GM12878 (cell line): ENCODE data around the gene MSI2. TPM values are rescaled to one million over a fixed set of nuclear protein-coding genes. Genes with fewer than 3 reads are reported as not detected.

Experiments used
- ATAC-seq: fragments of 200-7000 bp; cut with Tn5 transposase; 3 replicates; pipeline ENCODE4 v1.9.1; 2020; ENCODE audit warnings: mild to moderate bottlenecking, moderate library complexity
- BruUV-seq: library from RNA; stranded (reverse); fragments of 400-500 nt; replicated peaks from 2 replicates; lab custom pipeline; 2021; lab: Mats Ljungman, UMichigan
- CTCF ChIA-PET: fragments of 300-600 bp; sonication (Branson Sonifier 250); formaldehyde crosslinking; extraction: SDS; loops from one replicate; lab custom pipeline; 2021; ENCODE audit warnings: inconsistent platforms; lab: Yijun Ruan, JAX
- POLR2A ChIA-PET: fragments of 350-600 bp; formaldehyde crosslinking; extraction: SDS; loops from one replicate; lab custom pipeline; 2021; ENCODE audit warnings: inconsistent platforms; lab: Charles Lee
- RAD21 ChIA-PET: fragments of 300-600 bp; sonication (Branson Sonifier 250); formaldehyde crosslinking; loops from one replicate; lab custom pipeline; 2023; ENCODE audit warnings: antibody characterized with exemption; ENCODE audit not compliant: unreplicated experiment; lab: Charles Lee
- SMC1A ChIA-PET: fragments of 300-600 bp; sonication (Branson Sonifier 250); formaldehyde crosslinking; loops from one replicate; lab custom pipeline; 2023; ENCODE audit not compliant: unreplicated experiment, uncharacterized antibody; lab: Charles Lee
- DNase-seq: peaks from one replicate; pipeline ENCODE4 v3.0.0-alpha.2; 2011; ENCODE audit warnings: low read depth, low spot score
- FAIRE-seq: peaks from 3 replicates; lab custom pipeline; 2011; peaks lifted over from hg19 to GRCh38; lab: Jason Lieb, UNC
- H2AFZ ChIP-seq: 2 replicates; pipeline ENCODE4 v1.6.0; 2011; ENCODE audit warnings: low read depth, low read length, control low read depth; ENCODE audit not compliant: control insufficient read depth
- H3K27ac ChIP-seq: 2 replicates; pipeline ENCODE4 v1.5.1; 2011; ENCODE audit warnings: control low read depth; ENCODE audit not compliant: control insufficient read depth, insufficient read depth
- H3K27me3 ChIP-seq, 2 experiments: replicated peaks in 1 of 2; 2 replicates each; pipeline versions ENCODE4 v1.6.0 to v1.6.1; 2011; ENCODE audit warnings: low read length in 1 of 2; ENCODE audit not compliant: control insufficient read depth in 2 of 2, insufficient read depth in 2 of 2
- H3K36me3 ChIP-seq, 2 experiments: 2 replicates each; pipeline ENCODE4 v1.5.1; 2011; ENCODE audit warnings: low read length in 1 of 2; ENCODE audit not compliant: control insufficient read depth in 2 of 2, insufficient read depth in 2 of 2
- H3K4me1 ChIP-seq: 2 replicates; pipeline ENCODE4 v1.6.1; 2011; ENCODE audit warnings: mild to moderate bottlenecking, low read length, moderate library complexity, mixed read lengths; ENCODE audit not compliant: control insufficient read depth, insufficient read depth
- H3K4me2 ChIP-seq: 2 replicates; pipeline ENCODE4 v1.6.0; 2011; ENCODE audit warnings: control low read depth; ENCODE audit not compliant: control insufficient read depth, insufficient read depth
- H3K4me3 ChIP-seq: fragments of 200-600 bp; sonication (generic); 2 replicates; pipeline ENCODE4 v1.5.1; 2016
- H3K79me2 ChIP-seq: 2 replicates; pipeline ENCODE4 v1.6.0; 2011; ENCODE audit warnings: low read length; ENCODE audit not compliant: control insufficient read depth, insufficient read depth
- H3K9ac ChIP-seq: 2 replicates; pipeline ENCODE4 v1.8.0; 2011; ENCODE audit warnings: low read length, control low read depth, mixed read lengths; ENCODE audit not compliant: control insufficient read depth, insufficient read depth
- H3K9me3 ChIP-seq: replicated peaks from 3 replicates; pipeline ENCODE4 v1.5.1; 2011; ENCODE audit warnings: mild to moderate bottlenecking, low read length; ENCODE audit not compliant: control insufficient read depth, insufficient read depth
- H4K20me1 ChIP-seq: 2 replicates; pipeline ENCODE4 v1.6.0; 2011; ENCODE audit not compliant: control insufficient read depth, insufficient read depth
- ATF2 ChIP-seq: IDR thresholded peaks from 2 replicates; pipeline ENCODE4 v1.6.1; 2012; ENCODE audit warnings: low read length, inconsistent platforms
- CEBPB ChIP-seq, 2 experiments: fragments of 150-350 bp in 1 of 2; IDR thresholded peaks; 2 replicates each; pipeline ENCODE4 v1.6.1; 2012 to 2014; ENCODE audit warnings: low read depth in 2 of 2, low read length in 2 of 2, borderline replicate concordance in 1 of 2, inconsistent platforms in 1 of 2
- CHD4 ChIP-seq: fragments of 200-600 bp; sonication (generic); IDR thresholded peaks from 2 replicates; pipeline ENCODE4 v1.6.1; 2016; ENCODE audit warnings: mild to moderate bottlenecking
- EGR1 ChIP-seq, 2 experiments: IDR thresholded peaks; 1 replicate in 1 of 2; 2 replicates in 1 of 2; pipeline ENCODE4 v1.6.1; 2011 to 2012; ENCODE audit warnings: low read depth in 2 of 2, low read length in 2 of 2, borderline replicate concordance in 1 of 2, mild to moderate bottlenecking in 1 of 2, moderate library complexity in 1 of 2
- GATAD2B ChIP-seq: fragments of 450-650 bp; conservative IDR thresholded peaks from 2 replicates; pipeline ENCODE4 v1.6.1; 2017; ENCODE audit warnings: low read depth, mild to moderate bottlenecking, moderate library complexity
- HDAC2 ChIP-seq: fragments of 200-600 bp; sonication (generic); IDR thresholded peaks from 2 replicates; pipeline ENCODE4 v1.6.1; 2017
- KLF5 ChIP-seq: fragments of 450-650 bp; IDR thresholded peaks from 2 replicates; pipeline ENCODE4 v1.6.1; 2014; ENCODE audit warnings: mild to moderate bottlenecking; ENCODE audit not compliant: partially characterized antibody
- LARP7 ChIP-seq: fragments of 450-650 bp; IDR thresholded peaks from 2 replicates; pipeline ENCODE4 v1.6.1; 2017; ENCODE audit warnings: mild to moderate bottlenecking
- MTA3 ChIP-seq: IDR thresholded peaks from 2 replicates; pipeline ENCODE4 v1.6.1; 2012; ENCODE audit warnings: low read length, inconsistent platforms, borderline replicate concordance
- NFXL1 ChIP-seq: fragments of 450-650 bp; IDR thresholded peaks from 2 replicates; pipeline ENCODE4 v1.6.1; 2017; ENCODE audit warnings: antibody characterized with exemption, mild to moderate bottlenecking, borderline replicate concordance
- NFYB ChIP-seq: IDR thresholded peaks from 2 replicates; pipeline ENCODE4 v1.6.1; 2011; ENCODE audit warnings: low read depth, mild to moderate bottlenecking, low read length, improper control_type of control experiment, moderate library complexity; ENCODE audit not compliant: insufficient read depth
- PKNOX1 ChIP-seq: fragments of 450-650 bp; IDR thresholded peaks from 2 replicates; pipeline ENCODE4 v1.6.1; 2016; ENCODE audit warnings: mild to moderate bottlenecking
- POLR2A ChIP-seq: IDR thresholded peaks from 2 replicates; pipeline ENCODE4 v1.6.1; 2011; ENCODE audit warnings: low read depth, mild to moderate bottlenecking, low read length
- POLR2AphosphoS5 ChIP-seq: IDR thresholded peaks from 2 replicates; pipeline ENCODE4 v1.6.1; 2011; ENCODE audit warnings: mild to moderate bottlenecking, low read length, inconsistent platforms
- RAD21 ChIP-seq: IDR thresholded peaks from 2 replicates; pipeline ENCODE4 v1.6.1; 2011; ENCODE audit warnings: mild to moderate bottlenecking, low read depth, low read length, moderate library complexity; ENCODE audit not compliant: insufficient read depth
- RBBP5 ChIP-seq: fragments of 200-600 bp; sonication (generic); conservative IDR thresholded peaks from 2 replicates; pipeline ENCODE4 v1.6.1; 2016
- SPI1 ChIP-seq: IDR thresholded peaks from 2 replicates; pipeline ENCODE4 v1.6.1; 2011; ENCODE audit warnings: low read depth, mild to moderate bottlenecking, low read length, moderate library complexity, borderline replicate concordance; ENCODE audit not compliant: insufficient read depth
- SRF ChIP-seq, 2 experiments: IDR thresholded peaks; 2 replicates each; pipeline ENCODE4 v1.6.1; 2011; ENCODE audit warnings: low read depth in 2 of 2, low read length in 2 of 2, mild to moderate bottlenecking in 1 of 2, moderate library complexity in 1 of 2
- TAF1 ChIP-seq: IDR thresholded peaks from 2 replicates; pipeline ENCODE4 v1.6.1; 2011; ENCODE audit warnings: mild to moderate bottlenecking, low read depth, low read length, borderline replicate concordance
- TCF3 ChIP-seq: IDR thresholded peaks from 2 replicates; pipeline ENCODE4 v1.6.1; 2012; ENCODE audit warnings: low read depth, mild to moderate bottlenecking, low read length, borderline replicate concordance; ENCODE audit not compliant: insufficient read depth
- USF1 ChIP-seq: IDR thresholded peaks from 2 replicates; pipeline ENCODE4 v1.6.1; 2011; ENCODE audit warnings: borderline replicate concordance, low read depth, mild to moderate bottlenecking, moderate library complexity, mixed read lengths, low read length; ENCODE audit not compliant: insufficient read depth; ENCODE audit errors: extremely low read length
- ZNF217 ChIP-seq: fragments of 450-650 bp; IDR thresholded peaks from 2 replicates; pipeline ENCODE4 v1.6.1; 2017; ENCODE audit warnings: antibody characterized with exemption, mild to moderate bottlenecking
- WGBS: methylation state at CpG from one replicate; pipeline ENCODE4 v1.1.6; 2016; ENCODE audit warnings: low lambda C conversion rate; ENCODE audit not compliant: insufficient replicate concordance, insufficient coverage; ENCODE audit errors: missing lambda C conversion rate; 5-methylcytosine and 5-hydroxymethylcytosine counted together
- in situ Hi-C: fragments of 300-500 bp; cut with MboI; formaldehyde crosslinking; loops from 9 replicates; pipeline ENCODE4 v1.14.3; 2018; ENCODE audit warnings: mixed read lengths
- intact Hi-C: fragments of 100-400 bp; cut with micrococcal nuclease; formaldehyde crosslinking; loops from one replicate; pipeline ENCODE4 v1.14.2; 2022; ENCODE audit not compliant: unreplicated experiment
- polyA plus RNA-seq, 11 experiments: library from polyadenylated mRNA; depleted of rRNA in 4 of 11; unstranded in 6 of 11; stranded (reverse) in 5 of 11; fragments of >200 nt; fragmentation: Nextera tagmentation in 4 of 11; fragmentation: Illumina TruSeq in 1 of 11; extraction: Ambion mirVana in 4 of 11; extraction: Trizol in 1 of 11; gene quantifications; 1 replicate in 1 of 11; 2 replicates in 10 of 11; pipeline versions ENCODE4 v1.2.1 to v1.2.3, GENCODE V29; 2011 to 2016; ENCODE audit warnings: inconsistent platforms in 2 of 11, missing spikeins in 2 of 11, low read depth in 1 of 11
- total RNA-seq, 4 experiments: library from RNA; depleted of rRNA in 3 of 4; stranded (reverse); fragments of >200 nt in 3 of 4; fragmentation: Illumina TruSeq in 1 of 4; extraction: Trizol in 1 of 4; gene quantifications; 2 replicates each; pipeline versions ENCODE4 v1.2.1 to v1.2.3, GENCODE V29; 2013 to 2021

MSI2 gene
- total and polyA plus RNA-seq, 10 of the 15 experiments (the other 5 are each of a cell fraction or from before 2014, with no cell fraction given): 6.1 to 76.1 (median 42.0) TPM

GRCh38 chr17:57531648-57532504 lies 275.6 kb downstream of the MSI2 start:
- ATAC-seq (no peak), FAIRE-seq (no peak), DNase-seq (no peak)
- Histone ChIP-seq H3K27me3 (no peaks in the 10 kb centered on the region), H4K20me1 (no peaks in the 10 kb centered on the region), H3K9me3 (no peaks in the 10 kb centered on the region), H3K4me3 (no peak overlapping the region), H3K27ac (no peak overlapping the region), H3K36me3 (peaks cover 11 to 21% of the 10 kb centered on the region in 2 experiments), H3K4me1 (peaks cover 31% of the 10 kb centered on the region), H3K4me2 (no peak overlapping the region), H3K9ac (no peak overlapping the region), H2AFZ (no peak overlapping the region), H3K79me2 (peaks cover 2% of the 10 kb centered on the region)
- no TSS peak for BruUV-seq
- CTCF ChIA-PET: interaction anchor here (1.1 to 1.5 kb wide), 2 partner anchors 20 to 288 kb away, joined by 3 to 6 read pairs; no protein-coding TSS in a partner anchor
- WGBS: 85% methylated on average over 19 of the region's 19 CpGs
- intact Hi-C loops: no loop called here
- in situ Hi-C loops: no loop called here
- RAD21 ChIA-PET: no interaction called here
- SMC1A ChIA-PET: interaction anchor here (0.6 to 0.7 kb wide), 2 partner anchors 68 to 289 kb away, joined by 3 to 4 read pairs; no protein-coding TSS in a partner anchor
- POLR2A ChIA-PET: no interaction called here
- TF ChIP-seq TAF1 (no peak), SPI1 (no peak), MTA3 (no peak), TCF3 (no peak), RAD21 (no peak), LARP7 (no peak), NFXL1 (no peak), ATF2 (no peak), PKNOX1 (no peak), POLR2AphosphoS5 (no peak), USF1 (no peak), CEBPB (IDR thresholded peaks at IDR 0.05; ENCODE audit: borderline replicate concordance in 1 of 2, low read depth in 2 of 2, low read length in 2 of 2) (no peak), KLF5 (no peak), HDAC2 (no peak), CHD4 (no peak), RBBP5 (no peak), ZNF217 (no peak), NFYB (no peak), SRF (IDR thresholded peaks at IDR 0.05; ENCODE audit: low read depth in 2 of 2, low read length in 2 of 2) (no peak), POLR2A (peak; percentile 37; the same call in 1 of the 2 replicates), EGR1 (IDR thresholded peaks at IDR 0.05; ENCODE audit: borderline replicate concordance in 1 of 2, low read depth in 2 of 2, low read length in 2 of 2) (peak in 1 of 2 experiments; percentile 79; a peak in 1 of 3 replicates), GATAD2B (no peak)
